Stimulated activated CD8-positive, alpha-beta memory T cell treated with anti-CD3 and anti-CD28 coated beads, Interleukin-12 subunit alpha, Interleukin-12 subunit beta, amount 100 ng/mL, for 1 hour (primary cell): ENCODE data around the gene WEE1.

Experiments
- DNase-seq: peaks from one replicate; pipeline ENCODE4 v3.0.0-alpha.2; 2020; ENCODE audit warnings: low read depth

WEE1 gene

GRCh38 chr11:9566561-9567063, 6.9 kb upstream of the WEE1 start:
- no peak for DNase-seq

- DNase-seq, result no peak
Measured at GRCh38 chr11:9567401-9567800, 6.1 kb upstream of the WEE1 start.

GRCh38 chr11:9568161-9568853, 5.2 kb upstream of the WEE1 start:
- DNase-seq, result no peak

GRCh38 chr11:9568854-9569587, 4.4 kb upstream of the WEE1 start:
- no peak for DNase-seq

GRCh38 chr11:9569588-9570164, 3.8 kb upstream of the WEE1 start:
- DNase-seq, result no peak

- DNase-seq, result no peak
Measured at GRCh38 chr11:9570313-9571025, 3.0 kb upstream of the WEE1 start.

- DNase-seq, result no peak
Measured at GRCh38 chr11:9571071-9571762, 2.3 kb upstream of the WEE1 start.

- no peak for DNase-seq
Measured at GRCh38 chr11:9571763-9572115, 1.7 kb upstream of the WEE1 start.

- no peak for DNase-seq
Measured at GRCh38 chr11:9573775-9574621, 528 bp downstream of the WEE1 start.

- no peak for DNase-seq
Measured at GRCh38 chr11:9574622-9575259, 1.3 kb downstream of the WEE1 start.

- DNase-seq, result no peak
Measured at GRCh38 chr11:9575260-9576240, 2.1 kb downstream of the WEE1 start.

- no peak for DNase-seq
Measured at GRCh38 chr11:9576701-9577381, 3.4 kb downstream of the WEE1 start.

GRCh38 chr11:9577556-9577955, 4.1 kb downstream of the WEE1 start:
- DNase-seq, result no peak

- DNase-seq, result no peak
Measured at GRCh38 chr11:9580894-9581293, 7.4 kb downstream of the WEE1 start.

GRCh38 chr11:9581556-9582161, 8.2 kb downstream of the WEE1 start:
- DNase-seq, result no peak

GRCh38 chr11:9590717-9591116, 17.2 kb downstream of the WEE1 start:
- no peak for DNase-seq

GRCh38 chr11:9594267-9595046, 21.0 kb downstream of the WEE1 start:
- no peak for DNase-seq
